GM18517 (cell line): ENCODE data around the gene ANKRD40.
"Not testable (repeated sequence)": the region's sequence is repeated elsewhere in the genome, so short reads cannot be mapped to it uniquely, and the experiment has no call there.

Experiments used
- ATAC-seq: cut with Tn5 transposase; IDR thresholded peaks from one replicate; pipeline ENCODE4 v1.9.1; 2021; ENCODE audit warnings: mild to moderate bottlenecking, moderate library complexity; ENCODE audit not compliant: unreplicated experiment

The ANKRD40 gene

GRCh38 chr17:50687200-50688066, 20.3 kb downstream of the ANKRD40 start:
- ATAC-seq = no peak

DNA sequence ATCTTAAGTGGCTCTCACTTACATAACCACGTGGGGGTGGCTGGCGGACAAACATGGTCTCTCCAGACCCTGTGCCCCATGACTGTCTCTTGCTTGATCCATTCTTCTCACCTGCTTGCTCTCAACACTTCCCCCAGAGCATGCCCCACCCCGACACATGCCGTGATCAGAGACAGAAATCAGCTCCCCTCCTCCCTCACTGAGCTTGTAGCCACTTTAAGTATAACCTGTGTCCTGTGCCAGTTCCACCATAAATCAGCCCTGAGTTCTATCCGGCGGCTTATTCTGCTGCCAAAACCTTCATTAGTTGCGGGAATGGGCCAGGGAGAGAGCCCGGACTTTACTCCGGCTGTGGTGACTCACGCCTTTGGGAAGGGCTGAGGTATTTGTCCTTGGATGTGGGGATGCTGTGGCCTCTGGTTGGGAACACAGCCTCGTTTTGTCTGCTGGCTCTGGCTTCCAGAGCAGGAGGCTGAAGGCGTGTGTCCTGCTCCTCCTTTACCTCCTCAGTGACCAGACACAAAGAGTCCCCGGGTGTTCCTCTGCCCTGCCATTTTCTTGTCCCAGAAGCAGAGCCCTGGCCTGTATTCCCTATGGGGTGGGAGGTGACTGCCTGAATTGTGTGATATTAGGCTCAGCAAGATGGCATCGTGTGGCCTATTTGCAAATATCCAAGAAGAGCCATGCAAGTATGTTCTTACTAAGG, 21.1 kb downstream of the ANKRD40 start:
- ATAC-seq = no peak

DNA sequence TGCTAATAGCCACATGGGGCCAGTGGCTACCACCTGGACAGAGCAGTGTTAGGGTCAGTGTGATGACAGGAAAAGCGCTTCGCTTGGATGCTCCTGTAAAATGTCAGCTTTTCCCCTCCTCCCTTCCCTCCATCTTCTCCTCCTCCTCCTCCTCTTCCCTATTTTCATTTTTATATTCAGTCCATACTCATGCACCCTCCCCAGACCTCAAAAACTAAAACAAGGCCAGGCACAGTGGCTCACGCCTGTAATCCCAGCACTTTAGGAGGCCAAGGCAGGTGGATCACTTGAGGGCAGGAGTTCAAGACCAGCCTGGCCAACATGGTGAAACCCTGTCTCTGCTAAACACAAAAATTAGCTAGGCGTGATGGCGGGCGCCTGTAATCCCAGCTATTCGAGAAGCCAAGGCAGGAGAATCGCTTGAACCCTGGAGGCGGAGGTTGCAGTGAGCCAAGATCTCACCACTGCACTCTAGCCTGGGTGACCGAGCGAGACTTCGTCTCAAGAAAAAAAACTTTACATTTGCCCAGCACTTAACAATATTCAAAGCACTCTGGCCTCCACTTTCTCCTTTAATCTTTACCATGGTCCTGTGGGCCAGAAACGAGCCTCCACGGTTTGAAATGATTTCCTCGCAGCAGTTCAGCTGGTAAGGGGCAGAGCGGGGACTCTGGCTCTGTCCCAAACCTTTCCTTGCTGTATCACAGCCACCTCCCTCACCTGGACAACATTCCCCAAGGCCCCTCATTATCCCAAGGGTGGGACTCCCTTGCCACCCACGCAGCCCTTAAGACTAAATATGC, 21.8 kb downstream of the ANKRD40 start:
- no peak for ATAC-seq

DNA sequence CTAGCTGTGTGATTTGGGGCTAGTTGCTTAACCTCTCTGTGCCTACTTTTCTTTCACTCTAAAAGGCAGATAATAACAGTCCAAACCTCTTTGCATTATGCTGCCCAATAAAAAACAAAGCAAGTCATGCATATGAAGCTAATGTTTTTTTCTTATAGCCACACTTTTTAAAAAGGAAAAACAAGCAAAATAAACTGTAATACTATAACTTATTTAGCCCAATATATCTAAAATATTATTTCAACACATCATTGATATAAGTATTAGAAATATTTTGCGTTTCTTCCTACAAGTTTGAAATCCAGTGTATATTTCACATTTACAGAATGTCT, 22.4 kb downstream of the ANKRD40 start:
- ATAC-seq = no peak

- no peak for ATAC-seq
Measured at GRCh38 chr17:50684612-50685333, 22.9 kb downstream of the ANKRD40 start.

GRCh38 chr17:50684288-50684611, 23.5 kb downstream of the ANKRD40 start:
- ATAC-seq = no peak

DNA sequence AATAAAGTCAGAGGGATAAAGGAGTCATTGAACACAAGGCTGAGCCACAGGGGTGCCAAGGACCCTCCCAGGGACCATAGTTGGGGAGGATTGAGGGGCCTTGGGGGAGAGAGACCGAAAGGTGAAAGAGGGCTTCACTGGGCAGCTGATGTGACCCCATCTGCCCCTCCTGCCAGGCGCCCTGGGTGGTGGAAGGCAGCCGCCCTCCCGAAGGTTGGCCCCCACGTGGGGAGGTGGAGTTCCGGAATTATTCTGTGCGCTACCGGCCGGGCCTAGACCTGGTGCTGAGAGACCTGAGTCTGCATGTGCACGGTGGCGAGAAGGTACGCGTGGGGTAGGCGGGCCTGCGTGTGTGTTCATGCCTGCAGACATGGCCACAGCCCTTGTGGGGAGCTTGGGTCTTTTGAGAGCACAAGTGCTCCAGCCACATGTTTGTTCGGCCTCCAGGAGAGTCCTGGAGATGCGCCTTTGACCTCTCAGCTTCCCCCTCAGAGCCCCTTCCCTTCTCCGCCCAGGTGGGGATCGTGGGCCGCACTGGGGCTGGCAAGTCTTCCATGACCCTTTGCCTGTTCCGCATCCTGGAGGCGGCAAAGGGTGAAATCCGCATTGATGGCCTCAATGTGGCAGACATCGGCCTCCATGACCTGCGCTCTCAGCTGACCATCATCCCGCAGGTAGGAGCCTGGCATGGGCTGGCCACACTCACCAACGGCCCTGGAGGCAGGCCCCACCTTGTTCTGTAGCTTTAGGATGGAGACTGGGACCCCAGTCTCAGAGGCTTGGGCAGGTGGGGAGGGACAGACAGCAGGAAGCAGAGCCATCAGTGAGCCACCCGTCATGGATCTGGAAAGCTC, 24.1 kb downstream of the ANKRD40 start:
- ATAC-seq = no peak

DNA sequence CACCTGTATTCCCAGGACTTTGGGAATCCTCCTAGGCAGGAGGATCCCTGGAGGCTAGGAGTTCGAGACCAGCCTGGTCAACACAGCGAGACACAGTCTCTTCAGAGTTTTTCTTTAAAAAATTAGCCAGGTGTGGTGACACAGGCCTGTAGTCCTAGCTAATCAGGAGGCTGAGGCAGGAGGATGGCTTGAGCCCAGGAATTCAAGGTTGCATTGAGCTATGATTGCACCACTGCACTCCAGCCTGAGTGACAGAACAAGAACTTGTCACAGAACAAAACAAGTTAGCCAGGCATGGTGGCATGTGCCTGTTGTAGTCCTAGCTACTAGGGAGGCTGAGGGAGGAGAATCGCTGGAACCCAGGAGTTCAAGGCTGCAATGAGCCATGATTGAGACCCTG, 24.8 kb downstream of the ANKRD40 start:
- ATAC-seq = no peak

GRCh38 chr17:50682441-50682840, 25.3 kb downstream of the ANKRD40 start:
- ATAC-seq = no peak

GRCh38 chr17:50681263-50682200, 26.2 kb downstream of the ANKRD40 start:
- ATAC-seq = no peak

- not testable (repeated sequence) for ATAC-seq
Measured at GRCh38 chr17:50680543-50681262, 27.0 kb downstream of the ANKRD40 start.

DNA sequence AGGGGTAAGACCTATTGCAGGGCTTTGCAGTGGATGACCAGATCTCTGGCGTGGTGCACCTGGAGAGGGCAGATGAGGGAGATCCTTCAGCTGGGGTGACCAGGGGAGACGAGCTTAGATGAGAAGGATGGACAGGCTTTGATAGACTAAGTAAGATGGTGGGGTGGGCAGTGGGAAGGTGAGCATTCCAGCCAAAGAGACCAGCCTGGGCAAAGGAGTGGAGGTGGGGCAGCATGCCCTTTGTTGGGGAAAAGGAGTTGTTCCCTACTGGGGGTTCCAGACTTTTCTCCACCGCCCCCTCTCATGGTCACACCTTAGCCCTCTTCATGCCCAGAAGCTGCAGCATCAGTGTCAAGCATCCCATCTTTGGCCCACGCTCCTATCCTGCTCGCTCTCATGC, 27.6 kb downstream of the ANKRD40 start:
- no peak for ATAC-seq

- ATAC-seq = no peak
Measured at GRCh38 chr17:50679008-50679544, 28.6 kb downstream of the ANKRD40 start.

DNA sequence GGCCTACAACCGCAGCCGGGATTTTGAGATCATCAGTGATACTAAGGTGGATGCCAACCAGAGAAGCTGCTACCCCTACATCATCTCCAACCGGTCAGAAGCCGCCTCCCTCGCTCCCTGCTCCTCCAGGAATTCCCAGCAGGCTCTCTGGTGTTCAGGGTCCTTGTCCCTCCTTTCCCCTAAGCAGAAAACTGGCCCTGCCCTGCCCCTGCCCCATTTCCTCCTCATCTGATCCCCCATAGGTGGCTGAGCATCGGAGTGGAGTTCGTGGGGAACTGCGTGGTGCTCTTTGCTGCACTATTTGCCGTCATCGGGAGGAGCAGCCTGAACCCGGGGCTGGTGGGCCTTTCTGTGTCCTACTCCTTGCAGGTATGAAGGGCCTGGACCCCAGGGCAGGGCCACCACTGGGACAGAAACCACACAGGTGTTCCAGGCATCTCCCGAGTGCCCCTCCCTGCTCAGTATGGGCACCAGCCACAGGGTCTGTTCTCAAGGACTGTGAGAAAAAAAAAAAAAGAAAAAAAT, 29.8 kb downstream of the ANKRD40 start:
- ATAC-seq = no peak

DNA sequence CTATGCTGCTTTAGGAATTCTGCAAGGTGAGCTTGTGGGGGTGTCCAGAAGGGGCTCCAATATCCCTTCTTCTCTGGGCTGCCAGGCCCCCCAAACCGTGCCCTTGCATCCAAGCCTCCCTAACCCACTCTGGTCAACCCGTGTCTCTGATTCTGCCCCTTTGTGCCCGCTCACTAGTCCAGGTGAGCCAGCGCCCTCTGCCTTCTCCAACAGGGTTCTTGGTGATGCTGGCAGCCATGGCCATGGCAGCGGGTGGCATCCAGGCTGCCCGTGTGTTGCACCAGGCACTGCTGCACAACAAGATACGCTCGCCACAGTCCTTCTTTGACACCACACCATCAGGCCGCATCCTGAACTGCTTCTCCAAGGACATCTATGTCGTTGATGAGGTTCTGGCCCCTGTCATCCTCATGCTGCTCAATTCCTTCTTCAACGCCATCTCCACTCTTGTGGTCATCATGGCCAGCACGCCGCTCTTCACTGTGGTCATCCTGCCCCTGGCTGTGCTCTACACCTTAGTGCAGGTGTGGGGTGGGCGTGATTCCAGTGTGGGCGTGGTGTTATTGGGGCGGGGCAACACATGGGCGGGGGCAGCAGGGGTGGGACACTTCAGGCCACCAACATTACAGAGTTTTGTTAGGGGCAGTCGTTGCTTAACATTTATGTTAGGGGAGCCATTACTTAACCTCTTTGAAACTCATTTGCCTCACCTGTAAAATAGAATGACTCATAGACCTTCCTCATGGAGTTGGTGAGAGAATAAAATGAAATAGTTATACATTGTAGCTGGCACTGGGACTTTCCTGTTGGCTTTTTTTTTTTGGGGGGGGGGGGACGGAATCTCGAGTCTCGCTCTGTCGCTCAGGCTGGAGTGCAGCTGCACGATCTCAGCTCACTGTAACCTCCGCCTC, 31.4 kb downstream of the ANKRD40 start:
- ATAC-seq = no peak

DNA sequence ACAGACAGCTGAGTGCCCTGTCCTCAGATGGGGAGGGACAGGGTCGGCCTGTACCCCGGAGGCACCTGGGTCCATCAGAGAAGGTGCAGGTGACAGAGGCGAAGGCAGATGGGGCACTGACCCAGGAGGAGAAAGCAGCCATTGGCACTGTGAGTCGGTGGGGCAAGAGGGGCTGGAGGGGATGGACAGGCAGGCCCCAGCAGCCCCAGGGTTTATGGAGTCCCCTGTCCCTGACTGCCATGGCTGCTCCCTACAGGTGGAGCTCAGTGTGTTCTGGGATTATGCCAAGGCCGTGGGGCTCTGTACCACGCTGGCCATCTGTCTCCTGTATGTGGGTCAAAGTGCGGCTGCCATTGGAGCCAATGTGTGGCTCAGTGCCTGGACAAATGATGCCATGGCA, 32.1 kb downstream of the ANKRD40 start:
- ATAC-seq = no peak

- no peak for ATAC-seq
Measured at GRCh38 chr17:50675190-50675589, 32.5 kb downstream of the ANKRD40 start.
